HG02981 (cell line): ENCODE data around the gene SP100.
"Not testable (repeated sequence)": the region's sequence is repeated elsewhere in the genome, so short reads cannot be mapped to it uniquely, and the experiment has no call there.

Experiments
- ATAC-seq: cut with Tn5 transposase; IDR thresholded peaks from one replicate; pipeline ENCODE4 v1.9.1; 2021; ENCODE audit warnings: mild to moderate bottlenecking, moderate library complexity; ENCODE audit not compliant: unreplicated experiment

Gene SP100

DNA sequence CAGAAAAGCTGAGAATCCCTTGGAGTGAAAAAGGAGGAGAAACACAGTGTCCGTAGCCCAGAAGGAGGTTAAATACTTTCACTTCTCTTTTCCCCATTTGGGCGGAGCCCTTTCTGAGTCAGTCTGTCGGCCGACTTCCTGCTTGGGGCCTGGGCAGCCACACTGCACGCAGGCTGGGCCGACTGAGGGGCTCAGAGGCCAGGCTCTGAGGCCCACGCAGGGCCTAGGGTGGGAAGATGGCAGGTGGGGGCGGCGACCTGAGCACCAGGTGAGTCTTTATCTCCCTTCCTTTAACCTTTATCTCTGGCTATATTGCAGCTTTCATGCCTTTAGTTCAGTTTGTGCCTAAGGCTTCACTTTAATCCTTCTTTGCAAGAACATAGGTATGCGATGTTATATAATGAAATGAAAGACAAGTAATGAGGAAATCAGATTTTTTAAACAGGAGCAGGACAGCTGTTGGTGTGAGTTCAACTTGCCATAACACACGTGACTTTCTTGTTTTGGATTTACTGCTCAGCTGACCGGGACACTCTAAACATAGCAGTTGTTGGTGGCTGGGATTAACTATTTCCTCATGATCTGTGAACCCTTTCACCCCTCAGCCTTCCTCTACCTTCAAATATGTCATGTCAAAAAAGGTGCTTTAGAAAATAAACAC, at the start of gene SP100:
Gene SP100, plus strand, starts transcription at position 141 of the 661 bp plus-strand sequence. Its CDS starts 96 bp downstream, at position 237.
- peak; percentile 80 for ATAC-seq

DNA sequence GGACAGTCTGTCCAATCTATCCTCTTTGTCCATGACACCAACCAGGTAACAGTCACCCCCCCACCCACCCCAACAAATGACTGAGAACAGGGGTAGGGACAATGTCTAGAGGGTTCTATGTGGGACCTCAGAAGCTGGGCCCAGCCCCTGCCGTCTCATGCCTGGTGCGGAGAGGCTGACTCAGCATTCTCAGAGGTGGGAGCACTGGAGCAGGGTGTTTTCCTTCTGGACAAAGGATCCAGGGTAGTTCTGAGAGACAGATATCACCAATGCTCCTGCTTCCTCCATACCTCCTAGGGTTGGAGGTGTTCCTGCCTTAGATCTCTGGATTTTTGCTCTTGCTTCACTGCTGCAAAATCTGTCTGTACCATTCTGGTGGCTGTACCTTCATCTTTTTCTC, 33.9 kb upstream of the SP100 start:
- no peak for ATAC-seq

DNA sequence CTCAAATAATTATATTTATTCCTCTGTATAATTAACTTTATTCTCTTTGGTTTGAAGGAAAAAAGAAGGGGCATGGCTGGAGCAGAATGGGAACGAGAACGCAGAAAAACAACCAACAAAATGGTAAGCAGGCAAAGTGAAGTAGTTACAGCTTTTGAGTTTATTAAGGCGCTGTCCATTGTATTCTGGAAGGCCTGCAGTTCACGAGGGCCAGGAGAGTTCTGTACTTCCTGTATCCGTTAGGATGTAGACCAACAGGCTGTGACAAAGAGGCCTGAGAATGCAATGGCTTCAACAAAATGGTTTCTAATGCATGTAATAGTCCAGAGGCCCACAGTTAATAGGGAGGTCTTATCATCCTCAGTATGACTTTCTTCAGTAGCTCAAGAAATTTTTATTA, 32.5 kb upstream of the SP100 start:
- ATAC-seq, result no peak

DNA sequence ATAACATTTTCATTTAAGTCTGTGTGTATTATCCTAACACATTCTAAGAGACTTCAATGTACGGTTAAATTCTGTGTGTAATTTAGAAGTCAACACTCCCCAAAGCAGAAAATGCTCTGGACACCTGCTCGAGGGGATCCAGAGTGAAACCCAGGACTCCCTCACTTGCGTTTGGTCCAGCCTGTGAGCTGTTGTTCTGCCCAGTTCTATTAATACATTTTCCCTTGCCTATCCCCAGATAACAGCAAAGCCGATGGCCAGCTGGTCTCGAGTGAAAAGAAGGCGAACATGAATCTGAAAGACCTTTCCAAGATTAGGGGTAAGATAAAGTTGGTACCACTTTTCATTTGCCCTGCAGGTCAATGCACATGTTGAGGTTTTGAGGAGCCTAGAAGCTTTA, 31.0 kb upstream of the SP100 start:
- ATAC-seq, result no peak

GRCh38 chr2:230394301-230394700, 21.7 kb upstream of the SP100 start:
- no peak for ATAC-seq

DNA sequence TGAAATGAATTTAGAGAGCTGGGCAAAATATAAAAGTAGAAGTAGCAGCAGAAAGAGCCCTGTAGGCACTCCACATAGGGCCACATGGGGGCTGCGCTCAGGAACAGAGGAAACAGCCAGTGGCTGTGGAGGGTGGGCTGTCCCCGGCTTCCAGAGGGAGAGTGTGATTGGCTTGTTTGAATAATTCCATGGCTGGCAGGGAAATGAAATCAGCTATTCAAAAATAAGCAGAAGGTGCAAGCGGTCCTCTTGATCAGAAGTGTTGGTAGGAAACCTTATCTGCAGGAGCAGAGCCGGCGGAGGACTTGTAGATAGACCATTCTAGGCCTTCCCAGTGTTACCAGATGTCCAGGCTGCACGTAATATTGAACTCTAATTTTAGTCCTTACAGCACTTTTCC, 17.3 kb upstream of the SP100 start:
- not testable (repeated sequence) for ATAC-seq

DNA sequence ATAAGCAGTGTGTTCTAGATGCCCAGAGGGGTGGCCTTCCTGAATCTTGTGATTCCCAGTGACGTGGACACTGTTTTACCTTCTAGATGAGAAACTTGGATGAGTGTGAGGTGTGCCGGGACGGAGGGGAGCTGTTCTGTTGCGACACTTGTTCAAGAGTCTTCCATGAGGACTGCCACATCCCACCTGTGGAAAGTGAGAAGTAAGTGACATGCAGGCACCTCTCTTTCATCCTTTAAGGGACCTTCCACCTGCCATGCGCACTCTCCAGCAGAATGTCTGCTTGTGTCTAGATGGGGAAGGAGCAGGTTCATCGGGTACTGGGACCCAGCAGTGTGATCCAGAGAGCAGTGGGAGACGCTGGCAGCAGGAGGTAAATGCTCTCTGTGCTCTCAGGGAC, 16.0 kb upstream of the SP100 start:
- no peak for ATAC-seq

- no peak for ATAC-seq
Observed at GRCh38 chr2:230400454-230400853, 15.5 kb upstream of the SP100 start.

DNA sequence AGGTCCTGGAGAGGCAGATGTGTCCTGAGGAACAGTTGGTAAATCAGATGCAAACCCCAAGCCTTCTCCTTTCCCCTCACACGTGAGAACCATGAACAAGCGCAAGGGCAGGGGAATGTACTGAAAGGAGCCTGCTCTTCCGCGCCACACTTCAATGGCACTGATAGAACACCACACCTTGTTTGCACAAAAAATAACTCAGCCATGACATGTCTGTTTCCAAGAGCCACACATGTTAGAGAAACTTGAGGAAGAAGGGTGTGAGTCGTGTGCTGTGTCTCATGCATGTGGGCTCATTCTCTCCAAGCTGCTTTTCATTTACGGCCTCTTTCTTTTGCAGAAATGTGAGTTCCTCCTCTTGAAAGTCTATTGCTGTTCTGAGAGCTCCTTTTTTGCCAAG, 15.0 kb upstream of the SP100 start:
- not testable (repeated sequence) for ATAC-seq

DNA sequence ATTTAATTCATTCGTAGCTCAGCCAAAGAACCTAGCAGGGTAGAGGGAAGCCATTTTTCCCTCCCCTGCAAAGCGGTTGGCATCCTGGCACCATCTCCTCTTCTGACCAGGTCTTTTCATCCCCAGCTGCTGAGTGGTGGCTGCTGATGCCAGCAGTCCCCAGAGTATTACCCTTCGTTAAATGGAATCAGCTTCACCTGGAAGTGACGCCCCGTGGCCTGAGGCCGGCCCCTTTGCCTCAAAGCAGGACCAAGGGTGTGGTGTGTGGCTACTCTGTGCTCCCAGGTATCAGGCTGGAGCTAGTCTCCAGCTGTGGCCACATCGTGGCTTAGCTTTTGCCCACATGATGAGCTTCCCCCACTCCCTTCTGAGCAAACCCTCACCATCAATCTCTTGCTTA, 12.3 kb upstream of the SP100 start:
- ATAC-seq, result no peak

- ATAC-seq, result no peak
Observed at GRCh38 chr2:230405824-230406223, 10.2 kb upstream of the SP100 start.

- no peak for ATAC-seq
Observed at GRCh38 chr2:230408244-230408842, 7.7 kb upstream of the SP100 start.

GRCh38 chr2:230409316-230409715, 6.7 kb upstream of the SP100 start:
- not testable (repeated sequence) for ATAC-seq

DNA sequence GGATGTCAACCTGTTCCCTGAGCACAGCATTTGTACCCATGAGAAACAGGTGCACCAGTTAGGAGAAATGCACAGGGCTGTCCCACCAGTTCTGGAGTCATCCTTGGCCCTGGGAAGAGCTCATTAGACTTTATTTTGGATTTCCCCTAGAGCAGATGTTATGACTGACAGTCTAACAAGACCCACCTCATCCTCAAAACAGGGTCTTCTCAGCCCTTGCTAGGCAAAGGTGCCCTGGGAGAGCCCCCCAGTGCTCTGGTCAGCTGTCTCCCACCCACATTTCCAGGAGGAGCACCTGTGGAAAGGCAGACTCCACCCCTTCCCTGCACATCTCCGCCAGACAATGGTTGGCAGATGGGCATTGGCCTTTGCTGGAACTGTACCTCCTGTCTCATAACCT, 5.7 kb upstream of the SP100 start:
- ATAC-seq, result no peak

DNA sequence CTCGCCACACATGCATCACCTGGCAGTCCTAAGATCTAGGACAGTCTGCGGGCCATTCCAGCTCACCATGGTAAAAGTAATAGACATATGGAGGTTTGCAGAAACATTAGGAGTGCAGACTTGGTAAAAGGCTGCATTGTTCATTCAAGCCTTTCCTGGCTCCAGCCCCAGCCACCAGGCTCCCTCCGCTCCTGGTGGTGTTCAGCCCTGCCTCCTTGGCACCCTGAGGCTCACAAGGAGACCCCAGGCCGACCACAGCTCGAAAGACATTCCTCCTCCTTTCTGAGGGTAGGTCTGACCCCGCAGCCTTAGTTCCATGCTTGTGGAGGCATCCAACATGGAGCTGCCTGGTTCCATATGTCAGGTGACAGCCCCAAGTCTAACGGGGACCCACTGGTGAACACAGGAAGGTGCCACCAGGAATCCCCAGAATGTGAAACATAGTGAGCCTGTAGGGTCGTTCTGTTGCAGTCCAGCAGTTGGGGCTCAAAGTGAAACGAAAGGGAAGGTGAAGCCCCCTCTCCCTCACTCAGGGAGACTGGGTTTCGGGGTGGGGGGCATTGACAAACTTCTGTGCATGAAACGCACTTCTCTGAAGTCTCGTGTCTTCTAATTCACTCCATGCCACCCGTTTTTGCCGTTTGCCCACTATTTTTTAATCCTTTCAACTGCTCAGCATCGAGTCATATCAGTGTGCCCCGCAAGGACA, 5.0 kb upstream of the SP100 start:
- no peak for ATAC-seq

DNA sequence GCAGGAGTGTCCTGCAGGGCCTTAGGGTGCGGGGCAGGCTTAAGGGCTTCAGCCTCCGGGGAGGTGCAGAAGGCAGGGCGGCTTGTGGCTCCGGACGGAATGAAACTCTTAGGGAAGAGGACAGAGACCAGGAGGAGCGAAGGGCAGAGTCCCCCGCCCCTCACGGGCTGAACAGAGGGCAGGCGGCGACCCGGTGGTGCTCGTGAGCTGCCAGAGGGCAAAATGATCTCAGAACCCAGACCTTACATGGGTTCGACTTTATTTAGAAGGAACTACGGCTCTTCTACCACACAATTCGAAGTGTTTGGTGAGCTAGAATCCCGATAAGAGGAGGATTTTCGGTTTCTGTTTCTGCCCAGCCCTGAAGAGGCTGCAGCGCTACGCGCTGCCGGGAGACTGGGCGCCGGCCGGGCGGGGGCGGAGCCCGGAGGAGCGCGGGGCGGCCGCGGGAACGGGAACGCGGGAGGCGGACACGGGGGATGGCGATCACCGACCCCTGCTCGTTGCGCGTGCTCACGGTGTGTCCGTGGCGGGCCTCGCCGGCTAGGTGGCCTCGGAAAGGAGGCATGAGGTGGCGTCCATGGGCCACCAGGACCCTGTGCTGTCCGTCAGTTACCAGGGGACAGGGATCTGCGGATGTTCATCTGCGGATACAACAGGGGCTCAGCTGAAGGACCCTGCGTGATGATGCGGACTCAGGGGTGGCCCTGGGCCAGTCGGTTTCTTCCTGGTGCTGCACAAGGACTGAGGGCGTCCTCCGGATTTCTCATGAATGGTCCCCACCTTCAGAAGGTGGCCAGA, 4.2 kb upstream of the SP100 start:
- ATAC-seq, result peak; percentile 59

GRCh38 chr2:230412371-230412711, 3.7 kb upstream of the SP100 start:
- no peak for ATAC-seq

DNA sequence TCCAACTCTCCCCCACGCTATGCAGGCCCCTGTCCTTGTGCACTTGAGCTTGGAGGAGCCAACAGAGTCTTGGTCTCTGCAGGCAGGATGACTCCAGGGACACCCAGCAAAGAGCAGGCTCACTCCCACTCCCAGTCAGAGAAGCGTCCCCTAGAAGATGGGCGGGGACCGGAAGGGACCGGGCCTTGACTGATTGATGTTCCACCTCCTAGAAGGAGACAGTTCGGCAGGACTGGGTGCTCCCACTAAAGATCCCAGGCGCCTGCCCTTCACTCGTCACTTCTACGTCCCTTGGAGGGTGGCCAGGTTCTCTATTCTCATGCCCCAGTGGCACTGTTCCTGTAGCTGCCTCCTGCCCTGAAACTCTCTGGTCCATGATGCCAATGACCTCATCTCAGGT, 3.2 kb upstream of the SP100 start:
- ATAC-seq, result no peak

DNA sequence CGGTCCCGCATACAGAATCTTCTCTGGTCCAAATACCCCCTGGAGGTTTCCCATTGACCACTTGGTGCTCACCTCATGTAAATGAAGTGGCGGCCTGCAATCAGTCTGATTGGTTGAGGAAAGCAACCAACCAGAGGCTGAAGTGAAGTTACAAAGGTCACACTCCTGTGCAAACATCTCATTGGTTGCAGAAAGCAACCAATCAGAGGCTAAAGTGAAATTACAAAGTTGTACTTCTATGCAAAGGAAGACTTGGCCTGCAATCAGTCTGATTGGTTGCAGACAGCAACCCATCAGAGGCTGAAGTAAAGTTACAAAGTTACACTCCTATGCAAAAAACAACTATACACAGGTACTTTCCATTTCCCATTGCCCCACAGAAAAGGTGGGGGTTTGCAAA, 2.5 kb upstream of the SP100 start:
- no peak for ATAC-seq

- ATAC-seq, result no peak
Observed at GRCh38 chr2:230414302-230414701, 1.7 kb upstream of the SP100 start.

GRCh38 chr2:230417436-230417835, 1.4 kb downstream of the SP100 start:
- no peak for ATAC-seq
